ENCODE results near the gene ASCL4.
"Not testable (repeated sequence)": the region's sequence is repeated elsewhere in the genome, so short reads cannot be mapped to it uniquely, and the experiment has no call there.

ASCL4 gene, protein sequence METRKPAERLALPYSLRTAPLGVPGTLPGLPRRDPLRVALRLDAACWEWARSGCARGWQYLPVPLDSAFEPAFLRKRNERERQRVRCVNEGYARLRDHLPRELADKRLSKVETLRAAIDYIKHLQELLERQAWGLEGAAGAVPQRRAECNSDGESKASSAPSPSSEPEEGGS

DNA sequence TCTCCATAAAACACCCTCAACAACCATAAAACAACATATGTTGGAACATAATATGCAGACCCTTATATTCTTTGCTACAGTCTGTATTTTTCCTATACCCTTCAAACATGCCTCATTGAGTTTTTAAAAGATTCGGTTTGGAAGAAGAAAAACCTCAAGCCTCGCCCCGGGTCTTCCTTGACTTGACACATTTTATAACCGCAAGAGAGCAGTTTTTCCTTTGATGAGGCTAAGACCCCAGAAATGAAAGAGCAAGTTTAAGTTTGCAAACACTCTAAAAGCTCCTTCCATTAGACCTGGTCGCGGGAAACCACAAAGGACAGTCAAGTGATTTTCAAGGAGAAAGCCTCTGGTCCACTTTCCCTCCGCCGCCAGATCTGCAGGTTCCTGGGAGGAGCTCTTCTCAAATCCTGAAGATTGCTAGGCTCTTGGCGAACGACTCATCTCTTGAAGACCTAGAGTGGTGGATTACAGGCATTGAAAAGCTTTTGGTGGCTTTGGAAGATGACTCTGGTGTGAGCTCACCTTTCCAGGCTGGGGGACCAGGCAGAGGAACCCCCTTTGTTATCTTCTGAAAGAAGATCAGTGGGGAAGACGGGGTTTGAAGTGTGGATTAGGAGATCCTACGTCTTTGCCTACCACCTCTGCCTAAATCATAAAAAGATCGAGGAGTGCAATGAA, at the start of gene ASCL4:
Gene ASCL4 (plus strand): TSS at position 356 of the 681 bp plus-strand sequence. CDS start 515 bp downstream, outside the sequence.
- no peak for DNase-seq (ENCODE audit: low read depth)

DNA sequence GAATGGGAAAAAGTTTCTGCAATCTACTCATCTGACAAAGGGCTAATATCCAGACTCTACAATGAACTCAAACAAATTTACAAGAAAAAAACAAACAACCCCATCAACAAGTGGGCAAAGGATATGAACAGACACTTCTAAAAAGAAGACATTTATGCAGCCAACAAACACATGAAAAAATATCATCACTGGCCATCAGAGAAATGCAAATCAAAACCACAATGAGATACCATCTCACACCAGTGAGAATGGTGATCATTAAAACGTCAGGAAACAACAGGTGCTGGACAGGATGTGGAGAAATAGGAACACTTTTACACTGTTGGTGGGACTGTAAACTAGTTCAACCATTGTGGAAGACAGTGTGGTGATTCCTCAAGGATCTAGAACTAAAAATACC, 47.2 kb upstream of the ASCL4 start:
- DNase-seq (ENCODE audit: low read depth), result not testable (repeated sequence)

DNA sequence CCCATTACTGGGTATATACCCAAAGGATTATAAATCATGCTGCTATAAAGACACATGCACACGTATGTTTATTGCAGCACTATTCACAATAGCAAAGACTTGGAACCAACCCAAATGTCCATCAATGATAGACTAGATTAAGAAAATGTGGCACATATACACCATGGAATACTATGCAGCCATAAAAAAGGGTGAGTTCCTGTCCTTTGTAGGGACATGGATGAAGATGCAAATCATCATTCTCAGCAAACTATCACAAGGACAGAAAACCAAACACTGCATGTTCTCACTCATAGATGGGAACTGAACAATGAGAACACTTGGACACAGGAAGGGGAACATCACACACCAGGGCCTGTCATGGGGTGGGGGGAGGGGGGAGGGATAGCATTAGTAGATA, 46.8 kb upstream of the ASCL4 start:
- not testable (repeated sequence) for DNase-seq (ENCODE audit: low read depth)

DNA sequence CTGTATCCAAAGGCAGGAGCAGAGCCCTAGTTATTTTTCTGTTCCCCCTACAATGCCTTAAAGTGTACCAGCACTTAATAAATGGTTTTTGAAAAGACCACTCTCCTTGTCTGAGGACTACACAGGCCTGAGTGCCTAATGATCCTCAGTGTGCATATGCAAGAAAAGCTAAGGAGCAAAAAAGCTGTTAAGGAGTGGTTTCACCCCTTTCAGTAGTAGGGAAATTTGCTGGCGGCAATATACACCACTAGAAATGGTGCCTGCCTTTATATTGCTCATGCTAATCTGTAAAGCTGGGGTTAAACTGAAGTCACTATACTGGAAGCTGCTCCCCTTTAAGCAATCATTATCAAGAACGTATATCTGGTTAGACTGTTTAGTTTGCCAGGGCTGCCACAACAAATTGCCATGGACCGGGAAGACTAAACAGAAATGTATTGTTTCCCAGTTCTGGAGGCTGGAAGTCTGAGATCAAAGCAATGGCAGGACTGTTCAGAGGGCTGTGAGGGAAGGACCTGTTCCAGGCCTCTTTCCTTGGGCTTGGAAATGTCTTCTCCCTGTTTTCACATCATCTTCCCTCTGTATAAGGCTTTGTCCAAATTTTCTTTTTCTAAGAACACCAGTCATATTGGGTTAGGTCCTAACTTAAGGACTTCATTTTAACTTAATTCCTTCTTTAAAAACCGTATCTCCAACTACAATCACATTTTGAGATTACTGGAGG, 43.7 kb upstream of the ASCL4 start:
- DNase-seq (ENCODE audit: low read depth), result no peak

DNA sequence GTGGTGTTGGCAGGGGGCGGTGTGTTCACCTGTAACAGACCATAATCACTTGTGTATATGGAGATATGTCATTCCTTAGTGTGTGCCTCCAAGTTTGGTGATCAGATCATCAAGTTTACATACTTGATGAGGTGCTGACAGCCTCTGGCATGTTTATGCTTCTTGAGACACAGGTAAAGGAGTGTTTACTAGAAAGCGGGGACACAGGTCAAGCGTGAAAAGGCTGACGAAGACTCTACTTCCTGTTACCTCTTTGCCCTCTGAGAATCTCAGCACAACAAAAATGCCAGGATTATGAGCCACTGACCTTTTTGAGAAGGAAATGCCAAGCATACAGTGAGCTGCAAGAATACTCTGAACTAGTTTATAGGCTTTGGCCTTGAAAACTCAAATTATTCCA, 43.1 kb upstream of the ASCL4 start:
- DNase-seq (ENCODE audit: low read depth), result no peak

DNA sequence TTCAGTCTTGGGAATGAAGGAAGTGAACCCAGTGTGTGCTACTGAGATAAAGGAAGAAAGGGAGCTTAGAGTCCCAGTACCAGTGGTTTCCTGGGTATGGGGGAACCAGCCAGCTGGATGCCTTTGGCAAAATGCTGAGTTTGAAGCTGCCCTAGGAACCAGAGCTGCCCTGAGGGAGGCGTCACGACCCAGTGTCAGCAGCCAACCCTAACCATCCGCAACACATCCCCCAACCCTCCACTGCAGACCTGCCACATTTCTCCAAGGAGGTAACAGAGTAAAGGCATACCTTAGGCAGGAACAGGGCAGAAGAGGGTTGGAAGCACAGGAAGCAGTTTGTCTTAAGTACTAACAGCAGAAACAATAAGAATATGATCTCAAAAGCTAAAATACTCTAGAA, 42.1 kb upstream of the ASCL4 start:
- DNase-seq (ENCODE audit: low read depth), result no peak

DNA sequence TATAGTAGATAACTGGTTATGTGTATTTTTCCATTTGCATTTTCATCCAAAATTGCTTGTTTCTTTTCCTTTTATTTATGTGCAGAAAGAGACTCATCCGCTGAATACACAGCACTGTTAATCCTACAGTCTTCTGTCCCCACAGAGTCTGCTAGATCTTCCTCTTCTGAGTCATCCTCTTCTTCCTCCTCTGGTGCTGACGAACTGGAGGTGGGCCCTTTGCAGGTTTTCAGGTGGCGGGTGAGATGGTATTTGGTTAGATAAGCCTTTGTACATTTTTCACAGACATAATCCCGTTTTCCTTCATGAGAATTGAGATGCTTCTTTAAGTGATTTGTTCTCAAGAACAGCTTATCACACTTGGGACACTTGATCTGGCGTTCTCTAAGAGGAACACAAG, 40.4 kb upstream of the ASCL4 start:
- DNase-seq (ENCODE audit: low read depth), result no peak

DNA sequence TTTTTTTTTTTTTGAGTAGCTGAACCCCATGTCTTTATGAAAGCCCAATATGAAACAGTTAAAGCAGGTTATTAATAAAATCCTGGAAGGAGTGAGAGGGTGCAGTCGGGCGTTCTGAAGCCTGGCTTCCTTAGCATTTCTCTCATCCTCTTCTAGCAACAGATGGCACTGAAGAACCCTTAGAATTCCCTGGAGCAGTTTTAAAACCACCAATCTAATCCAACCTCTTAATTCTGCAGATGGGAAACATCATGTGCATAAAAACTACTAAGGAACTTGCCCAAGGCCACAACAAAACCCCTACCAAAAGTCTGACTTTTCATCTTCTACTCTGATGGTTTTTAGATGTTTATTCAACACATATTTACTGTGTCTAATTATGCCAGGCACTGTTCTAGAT, 38.7 kb upstream of the ASCL4 start:
- DNase-seq (ENCODE audit: low read depth), result no peak

DNA sequence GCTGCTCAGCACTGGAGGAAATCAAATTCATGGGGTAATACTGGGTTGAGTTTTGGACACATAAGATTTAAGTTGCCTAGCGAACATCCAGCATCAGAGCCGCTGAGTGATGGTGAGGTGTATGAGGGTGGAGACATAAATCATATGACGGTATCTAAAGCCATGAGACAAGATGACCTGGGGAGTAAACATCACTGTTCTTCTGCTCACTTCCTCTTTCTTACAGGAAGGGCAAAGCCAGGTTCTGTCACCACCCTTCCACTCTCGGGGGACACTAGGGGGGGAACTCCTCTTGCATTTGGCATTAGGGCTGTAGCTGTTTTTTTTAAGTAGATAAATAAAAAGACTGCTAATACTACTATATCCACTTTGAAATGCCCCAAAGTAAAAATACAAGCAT, 37.6 kb upstream of the ASCL4 start:
- no peak for DNase-seq (ENCODE audit: low read depth)

DNA sequence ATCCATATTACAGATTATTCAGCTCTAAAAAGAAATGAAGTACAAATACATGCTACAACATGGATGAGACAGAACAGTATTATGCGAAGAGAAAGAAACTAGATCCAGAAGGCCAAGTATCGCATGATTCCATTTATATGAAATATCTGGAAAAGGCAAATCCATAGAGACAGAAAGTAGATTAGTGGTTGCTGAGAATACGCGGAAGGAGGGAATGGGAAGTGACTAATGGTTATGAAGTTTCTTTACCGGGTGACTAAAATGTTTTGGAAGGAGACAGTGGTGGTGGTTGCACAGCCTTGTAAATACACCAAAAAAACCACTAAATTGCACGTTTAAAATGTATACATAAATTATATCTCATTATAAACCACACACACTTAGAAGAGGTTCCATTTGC, 26.0 kb upstream of the ASCL4 start:
- no peak for DNase-seq (ENCODE audit: low read depth)

DNA sequence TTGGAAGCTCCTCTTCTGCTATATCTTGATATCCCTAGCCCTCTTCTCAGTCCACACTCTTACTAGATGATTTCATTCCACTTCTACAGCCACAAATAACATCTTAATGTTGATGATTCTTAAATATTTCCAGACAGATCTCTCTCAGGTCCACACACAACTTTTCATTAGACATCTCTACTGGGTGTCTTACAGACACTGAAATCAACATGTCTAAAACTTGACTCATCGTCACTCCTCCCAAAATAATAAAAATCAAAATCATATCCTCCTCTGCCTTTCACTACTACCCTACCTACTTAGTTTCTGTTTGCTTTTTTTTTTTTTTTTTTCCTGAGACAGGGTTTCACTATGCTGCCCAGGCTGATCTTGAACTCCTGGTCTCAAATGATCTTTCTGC, 25.4 kb upstream of the ASCL4 start:
- DNase-seq (ENCODE audit: low read depth), result no peak

DNA sequence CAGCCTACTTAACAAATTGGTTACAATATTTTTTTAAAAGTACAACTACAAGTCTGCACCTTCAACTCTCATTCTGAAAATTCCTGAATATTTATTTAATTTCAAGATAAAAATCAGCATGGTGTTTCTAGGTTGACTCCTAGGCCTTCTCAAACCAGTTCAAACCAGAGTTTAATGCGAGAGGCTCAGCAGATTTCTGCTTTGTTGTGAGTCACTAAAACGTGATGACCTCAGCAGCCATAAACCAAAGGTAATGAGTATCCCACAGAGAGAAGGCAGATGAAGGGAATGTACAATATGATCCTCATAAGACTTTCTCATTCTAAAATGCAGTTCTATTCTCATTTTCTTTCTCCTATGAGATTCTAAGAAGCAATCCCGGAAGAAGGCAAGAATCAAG, 15.1 kb upstream of the ASCL4 start:
- DNase-seq (ENCODE audit: low read depth), result no peak

DNA sequence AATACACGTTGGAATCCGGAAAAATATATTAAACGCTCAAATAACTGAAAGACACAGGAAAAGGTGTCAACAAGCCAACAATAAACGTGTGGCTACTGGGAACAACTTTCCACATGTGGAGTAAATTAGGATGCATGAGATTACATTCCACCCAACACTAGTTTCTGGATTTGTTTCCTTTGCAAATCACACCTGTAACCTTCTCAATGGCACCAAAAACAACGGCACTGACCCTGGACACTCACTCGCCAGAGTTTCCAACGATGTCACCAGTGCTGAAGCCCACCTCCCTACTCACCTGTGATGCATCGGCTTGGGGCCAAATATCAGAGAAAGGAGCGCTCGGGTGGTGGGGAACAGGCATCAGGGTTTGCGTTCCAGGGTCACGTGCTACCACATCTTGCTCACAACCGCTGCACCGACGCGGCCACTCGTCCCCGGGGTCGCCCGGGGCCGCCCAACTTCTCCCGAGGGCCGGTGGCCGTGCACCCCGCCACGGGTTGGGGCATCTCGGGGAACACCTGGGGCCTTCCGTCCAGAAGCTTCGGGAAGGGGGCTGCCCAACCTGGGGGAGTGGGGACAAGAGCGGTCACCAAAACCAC, 14.2 kb upstream of the ASCL4 start:
- peak; percentile 16 for DNase-seq (ENCODE audit: low read depth)

DNA sequence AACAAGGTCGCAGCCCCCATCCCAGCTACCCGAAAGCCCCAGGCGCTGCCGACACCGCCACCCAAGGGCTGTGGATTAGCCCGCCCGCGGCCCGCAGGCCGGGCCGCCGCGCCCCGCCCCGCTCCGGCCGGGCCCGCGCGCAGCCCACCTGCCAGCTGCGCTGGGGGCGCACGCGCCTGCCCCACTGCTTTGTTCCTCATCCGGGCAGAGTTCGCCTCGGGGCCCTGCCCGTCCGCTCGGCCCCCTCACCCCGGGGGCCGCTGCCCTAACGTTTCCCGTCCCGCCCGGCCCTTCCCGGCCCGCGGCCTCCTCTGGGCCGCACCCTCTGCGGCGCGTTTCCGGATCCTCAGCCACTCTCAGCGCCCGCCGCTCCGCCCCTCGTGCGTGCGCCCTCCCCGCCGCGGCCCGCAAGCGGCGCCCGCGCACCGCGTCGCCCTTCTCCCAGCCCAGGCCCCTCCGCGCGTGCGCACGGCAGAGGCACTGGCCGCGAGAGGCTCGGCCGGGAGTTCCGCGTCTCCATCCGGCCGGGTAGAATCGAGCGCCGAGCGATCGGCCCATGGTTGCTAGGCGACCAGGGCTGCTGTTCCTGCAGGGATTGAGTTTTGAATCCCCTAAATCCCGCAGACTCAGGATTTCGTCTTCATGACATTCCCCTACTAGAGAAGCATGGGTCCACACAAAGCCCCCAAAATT, 13.5 kb upstream of the ASCL4 start, which contains the start of gene PRDM4:
Gene PRDM4 (minus strand): TSS at position 329 of the 693 bp plus-strand sequence. CDS start 622 bp downstream, outside the sequence.
- peak; percentile 89 for DNase-seq (ENCODE audit: low read depth)

DNA sequence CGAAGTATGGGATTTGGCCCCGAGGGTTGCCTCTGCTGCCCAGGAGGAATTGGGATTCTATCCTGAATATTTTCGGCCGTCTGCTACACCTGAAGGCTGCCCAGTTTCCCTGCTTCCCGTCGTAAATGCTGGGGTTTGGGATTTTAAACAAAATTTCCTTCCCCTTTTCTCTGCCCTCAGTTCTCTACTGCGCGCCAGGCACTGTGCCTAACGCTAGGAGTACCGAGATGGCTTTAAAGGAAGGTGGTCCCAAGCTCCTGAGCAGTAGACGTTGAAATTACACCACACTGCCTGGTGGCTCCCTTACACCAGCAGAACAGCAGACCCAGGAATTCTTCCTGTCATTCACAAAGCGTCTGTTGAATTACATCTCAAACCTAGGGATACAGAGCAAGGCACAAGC, 13.0 kb upstream of the ASCL4 start:
- no peak for DNase-seq (ENCODE audit: low read depth)

DNA sequence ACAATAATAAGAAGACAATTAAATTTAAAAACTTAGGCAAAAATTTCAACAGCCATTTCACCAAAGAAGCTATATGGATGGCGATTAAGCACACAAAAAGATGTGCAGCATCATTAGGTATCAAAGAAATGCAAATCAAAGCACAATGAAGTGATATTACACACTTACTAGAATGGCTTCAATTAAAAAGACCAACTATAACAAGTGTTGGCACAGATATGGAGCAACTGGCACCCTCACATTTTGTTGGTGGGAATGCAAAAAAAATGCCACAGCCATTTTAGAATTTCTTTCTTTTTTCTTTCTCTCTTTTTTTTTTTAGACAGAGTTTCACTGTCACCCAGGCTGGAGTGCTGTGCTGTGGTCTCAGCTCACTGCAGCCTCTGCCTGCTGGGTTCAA, 11.6 kb upstream of the ASCL4 start:
- DNase-seq (ENCODE audit: low read depth), result no peak

DNA sequence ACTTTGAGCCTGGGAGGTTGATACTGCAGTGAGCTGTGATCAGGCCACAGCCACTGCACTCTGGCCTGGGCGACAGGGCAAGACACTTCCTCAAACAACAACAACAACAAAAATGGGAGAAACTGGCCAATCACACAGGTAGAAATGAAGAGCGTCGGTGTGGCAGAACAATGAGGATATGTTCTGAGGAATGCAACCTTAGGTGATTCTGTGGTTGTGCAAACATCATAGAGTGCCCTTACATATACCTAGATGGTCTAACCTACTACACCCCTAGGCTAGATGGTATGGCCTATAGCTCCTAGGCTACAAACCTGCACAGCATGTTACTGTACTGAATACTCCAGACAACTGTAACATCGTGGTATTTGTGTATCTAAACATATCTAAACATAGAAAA, 9.9 kb upstream of the ASCL4 start:
- DNase-seq (ENCODE audit: low read depth), result no peak

DNA sequence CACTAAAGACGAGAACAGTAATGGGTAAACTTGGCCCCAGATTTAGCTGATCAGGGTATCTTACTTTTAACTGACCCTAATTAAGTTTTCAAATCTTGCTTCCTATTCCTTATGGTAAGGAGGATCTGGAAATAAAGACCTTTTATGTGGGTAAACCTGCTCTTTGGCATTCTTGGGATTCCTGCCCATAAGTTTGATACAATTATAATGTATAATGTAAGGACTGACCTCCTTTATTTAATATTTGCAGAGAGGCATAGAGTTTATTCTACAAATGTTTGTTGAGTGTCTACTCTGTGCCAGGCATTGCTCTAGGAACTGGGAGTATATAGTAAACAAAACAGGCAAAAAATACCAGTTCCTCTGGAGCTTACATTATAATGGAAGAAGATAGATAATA, 9.2 kb upstream of the ASCL4 start:
- DNase-seq (ENCODE audit: low read depth), result no peak

DNA sequence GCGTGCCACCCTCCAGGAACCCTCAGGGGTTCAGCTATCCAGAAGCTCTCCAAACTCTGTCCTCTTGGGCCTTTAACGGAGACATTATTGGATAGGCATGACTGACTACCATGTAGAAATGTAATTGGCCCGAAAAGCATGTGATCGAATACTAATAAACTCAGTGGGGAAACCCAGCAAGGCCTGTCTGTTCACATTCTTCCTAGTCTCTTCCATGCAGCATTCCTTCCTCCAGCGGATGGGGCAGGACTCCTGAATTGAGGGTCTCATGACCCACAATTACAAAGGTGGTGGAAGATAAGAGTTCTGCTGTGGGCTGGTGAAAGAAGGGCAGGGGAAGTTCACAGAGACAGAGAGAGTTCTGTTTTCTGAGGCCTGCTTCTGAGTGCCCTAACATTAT, 7.0 kb upstream of the ASCL4 start:
- DNase-seq (ENCODE audit: low read depth), result no peak

DNA sequence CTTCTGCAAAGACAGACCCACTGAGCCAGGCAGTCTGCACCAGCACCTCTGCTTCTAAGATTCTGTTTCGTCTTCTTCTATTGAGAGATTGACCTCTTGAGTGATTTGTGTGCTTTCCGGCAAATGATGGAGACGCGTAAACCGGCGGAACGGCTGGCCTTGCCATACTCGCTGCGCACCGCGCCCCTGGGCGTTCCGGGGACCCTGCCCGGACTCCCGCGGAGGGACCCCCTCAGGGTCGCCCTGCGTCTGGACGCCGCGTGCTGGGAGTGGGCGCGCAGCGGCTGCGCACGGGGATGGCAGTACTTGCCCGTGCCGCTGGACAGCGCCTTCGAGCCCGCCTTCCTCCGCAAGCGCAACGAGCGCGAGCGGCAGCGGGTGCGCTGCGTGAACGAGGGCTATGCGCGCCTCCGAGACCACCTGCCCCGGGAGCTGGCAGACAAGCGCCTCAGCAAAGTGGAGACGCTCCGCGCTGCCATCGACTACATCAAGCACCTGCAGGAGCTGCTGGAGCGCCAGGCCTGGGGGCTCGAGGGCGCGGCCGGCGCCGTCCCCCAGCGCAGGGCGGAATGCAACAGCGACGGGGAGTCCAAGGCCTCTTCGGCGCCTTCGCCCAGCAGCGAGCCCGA, 703 bp downstream of the ASCL4 start:
- no peak for DNase-seq (ENCODE audit: low read depth)

DNA sequence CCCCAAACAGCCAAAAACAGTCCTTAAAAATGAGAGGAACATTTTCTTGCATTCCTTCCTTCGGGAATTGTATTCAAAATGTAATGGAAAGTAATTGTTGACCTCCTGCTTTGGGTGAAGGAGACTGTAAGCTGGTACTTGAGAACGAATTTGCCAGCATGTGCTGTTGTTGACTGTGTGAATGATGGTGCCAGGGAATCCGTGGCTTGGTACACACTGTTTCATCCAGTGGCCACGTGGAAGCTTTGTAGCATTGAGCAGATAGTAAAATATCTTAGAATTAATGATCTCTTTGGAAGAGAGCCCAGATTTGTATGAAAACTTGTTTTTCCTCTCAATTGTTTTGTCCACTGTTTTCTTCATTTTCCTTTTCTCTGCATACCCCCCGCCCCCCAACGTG, 1.7 kb downstream of the ASCL4 start:
- no peak for DNase-seq (ENCODE audit: low read depth)

Data from activated T-helper 9 cell treated with anti-CD3 and anti-CD28 coated beads, Interleukin-2, amount 50 U/mL, for 16 hours (primary cell).